ENCODE results near the gene TSPAN18.

Gene TSPAN18

GRCh38 chr11:44711113-44711786 is 15.5 kb upstream of the TSPAN18 start:
- no peak for FAIRE-seq
- TF ChIP-seq, protein P1, sequence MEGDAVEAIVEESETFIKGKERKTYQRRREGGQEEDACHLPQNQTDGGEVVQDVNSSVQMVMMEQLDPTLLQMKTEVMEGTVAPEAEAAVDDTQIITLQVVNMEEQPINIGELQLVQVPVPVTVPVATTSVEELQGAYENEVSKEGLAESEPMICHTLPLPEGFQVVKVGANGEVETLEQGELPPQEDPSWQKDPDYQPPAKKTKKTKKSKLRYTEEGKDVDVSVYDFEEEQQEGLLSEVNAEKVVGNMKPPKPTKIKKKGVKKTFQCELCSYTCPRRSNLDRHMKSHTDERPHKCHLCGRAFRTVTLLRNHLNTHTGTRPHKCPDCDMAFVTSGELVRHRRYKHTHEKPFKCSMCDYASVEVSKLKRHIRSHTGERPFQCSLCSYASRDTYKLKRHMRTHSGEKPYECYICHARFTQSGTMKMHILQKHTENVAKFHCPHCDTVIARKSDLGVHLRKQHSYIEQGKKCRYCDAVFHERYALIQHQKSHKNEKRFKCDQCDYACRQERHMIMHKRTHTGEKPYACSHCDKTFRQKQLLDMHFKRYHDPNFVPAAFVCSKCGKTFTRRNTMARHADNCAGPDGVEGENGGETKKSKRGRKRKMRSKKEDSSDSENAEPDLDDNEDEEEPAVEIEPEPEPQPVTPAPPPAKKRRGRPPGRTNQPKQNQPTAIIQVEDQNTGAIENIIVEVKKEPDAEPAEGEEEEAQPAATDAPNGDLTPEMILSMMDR (IDR thresholded peaks at IDR 0.05; ENCODE audit: insufficient read depth, missing control alignments) = no peak
- DNase-seq (ENCODE audit: insufficient read length, low spot score) = no peak

DNA sequence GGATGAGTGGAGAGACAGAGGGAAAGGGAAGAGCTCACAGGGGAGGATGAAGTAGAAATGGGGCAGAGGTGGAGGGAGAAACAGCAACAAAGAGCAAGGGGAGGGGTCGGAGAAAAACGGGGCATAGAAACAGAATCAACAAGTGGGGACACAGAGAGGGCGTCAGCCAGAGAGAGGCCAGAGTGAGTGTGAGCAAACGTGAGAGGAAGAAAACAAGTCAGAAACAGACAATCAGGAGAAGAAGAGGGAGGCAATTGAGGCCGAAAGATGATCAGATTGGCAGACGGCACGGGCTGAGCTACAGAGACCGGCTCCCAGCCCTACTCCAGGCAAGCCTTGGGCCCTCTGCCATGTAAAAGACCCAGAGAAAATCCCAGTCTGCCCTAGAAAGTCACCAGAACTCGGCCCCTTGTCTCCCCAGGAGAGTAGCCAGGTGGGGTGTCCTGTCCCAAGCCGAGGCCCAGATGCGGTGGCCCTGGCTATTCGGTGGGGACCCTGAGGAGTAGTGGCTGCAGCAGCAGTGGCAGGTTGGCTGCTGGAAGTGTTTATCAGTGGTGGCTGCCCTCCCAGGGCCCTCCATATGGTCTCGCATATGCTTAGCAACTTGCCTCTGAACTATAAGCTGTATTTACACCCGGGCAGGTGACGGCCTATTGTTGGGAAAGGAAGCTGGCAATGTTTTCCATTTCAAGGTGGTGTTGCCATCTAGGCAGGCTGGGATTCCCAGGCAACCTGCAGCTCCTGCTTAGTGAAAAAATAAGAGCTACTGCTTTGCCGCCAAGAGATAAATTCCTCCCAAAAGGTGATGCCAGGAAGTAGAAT is 14.8 kb upstream of the TSPAN18 start:
- no peak for DNase-seq (ENCODE audit: insufficient read length, low spot score)
- TF ChIP-seq, protein P1 (IDR thresholded peaks at IDR 0.05; ENCODE audit: insufficient read depth, missing control alignments) = no peak
- FAIRE-seq = no peak

DNA sequence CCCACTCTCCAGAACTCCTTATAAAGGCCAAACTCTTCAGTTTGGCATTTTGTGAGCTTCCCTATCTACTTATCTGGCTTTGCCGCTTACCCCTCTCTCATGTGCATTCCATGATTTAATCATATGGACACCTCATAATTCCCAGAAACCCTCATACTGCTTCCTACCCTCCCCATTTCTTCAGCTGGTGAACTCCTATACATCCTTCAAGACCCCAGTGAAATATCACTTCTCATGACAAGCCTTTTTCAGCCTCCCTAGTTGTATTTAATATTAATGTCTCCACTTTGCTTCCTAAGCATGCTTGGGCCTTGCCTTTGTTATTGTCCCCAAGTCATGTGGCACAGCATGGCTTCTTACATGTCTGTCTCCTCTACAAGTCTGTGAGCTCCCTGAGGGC is 13.7 kb upstream of the TSPAN18 start:
- DNase-seq (ENCODE audit: insufficient read length, low spot score) (no peak), FAIRE-seq (no peak)

GRCh38 chr11:44716256-44716655 is 10.5 kb upstream of the TSPAN18 start:
- TF ChIP-seq, protein P1 (IDR thresholded peaks at IDR 0.05; ENCODE audit: insufficient read depth, missing control alignments) = no peak
- FAIRE-seq (no peak), DNase-seq (ENCODE audit: insufficient read length, low spot score) (no peak)

More for the DNA sequence above, 13.7 kb upstream of the TSPAN18 start:
- TF ChIP-seq, protein P1 (IDR thresholded peaks at IDR 0.05; ENCODE audit: insufficient read depth, missing control alignments) = no peak

DNA sequence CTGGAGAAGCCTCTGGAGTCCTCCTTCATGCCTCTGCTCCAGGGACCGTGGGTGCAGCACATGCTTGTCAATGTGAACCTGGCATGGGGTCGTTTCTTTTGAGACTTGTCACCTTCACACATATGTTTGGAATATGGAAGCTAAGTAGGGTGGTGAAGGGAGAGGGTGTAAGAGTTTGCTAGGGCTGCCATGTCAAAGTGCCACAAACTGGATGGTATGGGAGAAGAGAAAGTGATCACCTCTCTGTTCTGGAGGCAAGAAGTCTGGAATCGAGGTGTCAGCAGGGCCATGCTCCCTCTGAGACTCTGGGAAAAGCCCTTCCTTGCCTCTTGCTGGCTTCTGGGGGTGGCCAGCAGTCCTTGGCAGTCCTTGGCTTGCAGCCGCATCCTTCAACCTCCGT is 8.7 kb upstream of the TSPAN18 start:
- TF ChIP-seq, protein P1 (IDR thresholded peaks at IDR 0.05; ENCODE audit: insufficient read depth, missing control alignments) = no peak
- DNase-seq (ENCODE audit: insufficient read length, low spot score) (no peak), FAIRE-seq (no peak)

DNA sequence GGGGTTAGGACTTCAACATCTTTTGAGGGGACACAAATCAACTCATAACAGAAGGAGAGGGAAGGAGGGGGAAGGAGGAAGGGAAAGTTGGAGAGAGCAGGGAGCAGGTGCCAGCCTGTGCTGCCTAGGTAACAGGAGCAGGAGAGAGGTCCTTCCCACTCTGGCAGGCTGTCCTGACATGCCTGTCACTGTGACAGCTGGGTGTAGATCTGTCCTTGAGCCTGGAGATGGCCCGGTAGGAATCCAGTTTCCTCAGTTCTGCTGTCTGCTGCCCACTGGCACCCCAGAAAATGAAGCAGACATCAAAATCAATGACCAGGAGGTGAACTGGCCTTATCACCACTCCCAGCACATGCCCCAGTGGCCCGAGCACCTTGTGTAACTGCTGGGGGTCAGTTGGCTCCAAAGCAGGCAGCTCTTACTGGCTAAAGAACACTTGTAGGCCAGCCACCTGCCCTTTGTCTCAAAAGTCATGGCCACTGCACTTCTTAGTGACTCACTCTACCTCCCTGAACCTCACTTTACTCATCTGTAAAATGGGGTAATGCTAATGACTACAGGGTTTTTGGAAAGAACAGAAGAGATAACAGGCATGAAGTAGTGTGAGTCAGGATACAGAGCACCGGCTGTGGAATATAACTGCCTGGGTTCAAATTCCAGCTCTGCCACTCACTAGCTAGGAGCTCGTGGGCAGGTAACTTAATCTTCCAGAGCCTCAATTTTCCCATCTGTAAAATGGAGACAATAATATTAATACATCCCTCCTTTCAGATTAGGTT is 8.0 kb upstream of the TSPAN18 start:
- TF ChIP-seq, protein P1 (IDR thresholded peaks at IDR 0.05; ENCODE audit: insufficient read depth, missing control alignments) = no peak
- no peak for FAIRE-seq
- no peak for DNase-seq (ENCODE audit: insufficient read length, low spot score)

All from D721Med (cell line).